Tibial artery (tissue), 4 donors: ENCODE data around the gene PWWP3B.

Experiments used
- DNase-seq, 2 donors: peaks; one replicate each; pipeline ENCODE4 v3.0.0-alpha.2; 2019
- H3K27ac ChIP-seq, 2 donors: fragments of 200-600 bp; sonication (generic) in 1 of 2; 1 replicate in 1 of 2; 2 replicates in 1 of 2; pipeline ENCODE4 v1.5.1; 2018 to 2019; ENCODE audit warnings: mild to moderate bottlenecking in 1 of 2
- H3K27me3 ChIP-seq, 2 donors: fragments of 200-600 bp; sonication (generic) in 1 of 2; one replicate each; pipeline versions ENCODE4 v1.5.1 to v1.6.0; 2016 to 2019
- H3K36me3 ChIP-seq, 3 donors: fragments of 200-600 bp; sonication (generic) in 2 of 3; one replicate each; pipeline ENCODE4 v1.5.1; 2016 to 2019; ENCODE audit warnings: mild to moderate bottlenecking in 2 of 3
- H3K4me1 ChIP-seq, 4 donors: fragments of 200-600 bp; sonication (generic) in 2 of 4; 1 replicate in 3 of 4; 2 replicates in 1 of 4; pipeline ENCODE4 v1.5.1; 2016 to 2019
- H3K4me3 ChIP-seq, 2 donors: fragments of 200-600 bp; sonication (generic) in 1 of 2; 1 replicate in 1 of 2; 2 replicates in 1 of 2; pipeline ENCODE4 v1.5.1; 2018 to 2019; ENCODE audit warnings: mild to moderate bottlenecking in 2 of 2
- H3K9me3 ChIP-seq, 3 donors: fragments of 200-600 bp; sonication (generic) in 1 of 3; one replicate each; pipeline ENCODE4 v1.5.1; 2016 to 2019
- intact Hi-C: fragments of 100-400 bp; cut with DNase I; formaldehyde crosslinking; loops from one replicate; pipeline ENCODE4 v1.15.0; 2023; ENCODE audit warnings: low total_unique reads
- TF ChIP-seq, protein P1 (sequence below), 2 experiments: fragments of 200-600 bp in 1 of 2; fragments of 450-650 bp in 1 of 2; IDR thresholded peaks; one replicate each; pipeline ENCODE4 v1.5.1; 2017 to 2019; ENCODE audit warnings: antibody characterized with exemption in 2 of 2, mild to moderate bottlenecking in 1 of 2, moderate library complexity in 1 of 2

The PWWP3B gene

GRCh38 chrX:106201502-106202178 lies 33.5 kb downstream of the PWWP3B start:
- no peak overlapping the region for H3K4me3 ChIP-seq
- H3K27ac ChIP-seq, result no peak overlapping the region

DNA sequence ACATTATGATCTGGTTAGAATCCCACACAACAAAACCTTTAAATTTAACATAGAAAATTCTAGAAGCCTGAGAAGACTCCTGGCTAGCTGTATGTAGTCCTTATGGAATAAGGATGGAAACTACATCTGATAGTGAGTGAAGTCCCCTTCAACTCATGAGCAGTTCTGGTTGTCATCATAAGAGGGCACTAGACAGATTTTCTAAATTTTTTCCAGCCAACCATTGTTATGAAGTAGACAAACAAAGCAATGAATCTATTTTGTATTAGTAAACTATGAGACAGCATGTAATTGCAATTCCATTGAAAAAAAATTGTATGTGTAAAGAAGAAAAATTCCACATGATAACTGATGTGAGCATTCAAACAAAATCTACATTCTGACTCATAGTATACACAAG lies 35.2 kb downstream of the PWWP3B start:
- Histone ChIP-seq H3K36me3 (no peaks in the 10 kb centered on the region), H3K9me3 (no peaks in the 10 kb centered on the region), H3K27ac (no peak overlapping the region), H3K4me1 (no peaks in the 10 kb centered on the region), H3K4me3 (no peak overlapping the region), H3K27me3 (no peaks in the 10 kb centered on the region)
- TF ChIP-seq, protein P1, sequence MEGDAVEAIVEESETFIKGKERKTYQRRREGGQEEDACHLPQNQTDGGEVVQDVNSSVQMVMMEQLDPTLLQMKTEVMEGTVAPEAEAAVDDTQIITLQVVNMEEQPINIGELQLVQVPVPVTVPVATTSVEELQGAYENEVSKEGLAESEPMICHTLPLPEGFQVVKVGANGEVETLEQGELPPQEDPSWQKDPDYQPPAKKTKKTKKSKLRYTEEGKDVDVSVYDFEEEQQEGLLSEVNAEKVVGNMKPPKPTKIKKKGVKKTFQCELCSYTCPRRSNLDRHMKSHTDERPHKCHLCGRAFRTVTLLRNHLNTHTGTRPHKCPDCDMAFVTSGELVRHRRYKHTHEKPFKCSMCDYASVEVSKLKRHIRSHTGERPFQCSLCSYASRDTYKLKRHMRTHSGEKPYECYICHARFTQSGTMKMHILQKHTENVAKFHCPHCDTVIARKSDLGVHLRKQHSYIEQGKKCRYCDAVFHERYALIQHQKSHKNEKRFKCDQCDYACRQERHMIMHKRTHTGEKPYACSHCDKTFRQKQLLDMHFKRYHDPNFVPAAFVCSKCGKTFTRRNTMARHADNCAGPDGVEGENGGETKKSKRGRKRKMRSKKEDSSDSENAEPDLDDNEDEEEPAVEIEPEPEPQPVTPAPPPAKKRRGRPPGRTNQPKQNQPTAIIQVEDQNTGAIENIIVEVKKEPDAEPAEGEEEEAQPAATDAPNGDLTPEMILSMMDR (IDR thresholded peaks at IDR 0.05), result no peak
- no peak for DNase-seq
- intact Hi-C loops, result no loop called here

More at GRCh38 chrX:106201502-106202178, 33.5 kb downstream of the PWWP3B start:
- H3K27me3 ChIP-seq, result no peaks in the 10 kb centered on the region
- H3K36me3 ChIP-seq, result no peaks in the 10 kb centered on the region
- intact Hi-C loops, result no loop called here
- TF ChIP-seq, protein P1 (IDR thresholded peaks at IDR 0.05), result no peak
- DNase-seq, result no peak
- no peaks in the 10 kb centered on the region for H3K9me3 ChIP-seq
- H3K4me1 ChIP-seq, result no peaks in the 10 kb centered on the region

DNA sequence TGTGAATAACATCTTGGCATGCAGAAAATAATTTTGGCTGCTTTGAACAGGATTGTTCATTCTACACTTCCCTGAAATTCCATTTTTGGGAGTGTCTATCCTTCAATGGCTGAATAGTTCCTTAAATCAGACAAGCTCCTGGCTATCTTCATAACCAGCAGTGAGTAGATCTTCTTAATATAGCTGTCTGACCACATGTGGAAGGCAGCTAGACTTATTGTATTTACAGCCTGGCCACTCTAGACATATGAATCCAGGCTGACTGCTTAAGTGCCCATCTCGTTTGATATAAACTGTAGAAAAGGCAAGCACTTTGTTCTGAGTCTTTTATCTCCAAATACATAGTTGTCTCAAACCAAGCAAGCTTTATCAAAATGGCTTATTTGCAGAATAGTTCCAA lies 40.0 kb downstream of the PWWP3B start:
- Histone ChIP-seq H3K36me3 (no peaks in the 10 kb centered on the region), H3K4me3 (no peak overlapping the region), H3K27me3 (no peaks in the 10 kb centered on the region), H3K4me1 (no peaks in the 10 kb centered on the region), H3K27ac (no peak overlapping the region), H3K9me3 (no peaks in the 10 kb centered on the region)
- intact Hi-C loops, result no loop called here
- DNase-seq, result no peak
- TF ChIP-seq, protein P1 (IDR thresholded peaks at IDR 0.05), result no peak
